ENCODE measurements around the gene SSH3.

The SSH3 gene

GRCh38 chr11:67280341-67280787 lies 23.0 kb upstream of the SSH3 start:
- no peak for DNase-seq (ENCODE audit: low read depth)

GRCh38 chr11:67280788-67281551 lies 22.4 kb upstream of the SSH3 start:
- DNase-seq (ENCODE audit: low read depth) = no peak

- DNase-seq (ENCODE audit: low read depth) = no peak
Observed at GRCh38 chr11:67281552-67282150, 21.7 kb upstream of the SSH3 start.

- DNase-seq (ENCODE audit: low read depth) = no peak
Observed at GRCh38 chr11:67282155-67282875, 21.0 kb upstream of the SSH3 start.

DNA sequence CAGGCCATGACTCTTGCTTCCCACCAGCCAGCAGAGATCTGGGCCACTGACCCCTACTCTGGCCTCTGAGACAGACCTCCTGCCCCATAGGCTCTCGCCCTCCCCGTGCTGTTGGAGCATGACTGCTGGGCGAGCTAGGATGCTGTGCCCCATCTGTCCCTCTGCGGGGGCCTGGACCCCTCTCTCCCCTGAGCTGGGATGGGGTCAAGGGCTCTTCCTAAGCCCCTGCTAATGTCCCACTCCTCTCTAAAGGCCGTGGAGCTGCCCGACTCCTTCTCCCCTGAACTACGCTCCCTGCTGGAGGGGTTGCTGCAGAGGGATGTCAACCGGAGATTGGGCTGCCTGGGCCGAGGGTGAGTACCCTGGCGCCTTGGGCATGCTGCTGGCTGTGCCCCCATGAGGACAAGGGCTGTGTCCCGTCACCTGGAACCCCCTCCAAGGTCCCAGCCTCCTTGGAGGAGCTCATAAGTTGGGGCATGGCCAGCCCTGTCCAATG lies 20.4 kb upstream of the SSH3 start:
- DNase-seq (ENCODE audit: low read depth) = no peak

DNA sequence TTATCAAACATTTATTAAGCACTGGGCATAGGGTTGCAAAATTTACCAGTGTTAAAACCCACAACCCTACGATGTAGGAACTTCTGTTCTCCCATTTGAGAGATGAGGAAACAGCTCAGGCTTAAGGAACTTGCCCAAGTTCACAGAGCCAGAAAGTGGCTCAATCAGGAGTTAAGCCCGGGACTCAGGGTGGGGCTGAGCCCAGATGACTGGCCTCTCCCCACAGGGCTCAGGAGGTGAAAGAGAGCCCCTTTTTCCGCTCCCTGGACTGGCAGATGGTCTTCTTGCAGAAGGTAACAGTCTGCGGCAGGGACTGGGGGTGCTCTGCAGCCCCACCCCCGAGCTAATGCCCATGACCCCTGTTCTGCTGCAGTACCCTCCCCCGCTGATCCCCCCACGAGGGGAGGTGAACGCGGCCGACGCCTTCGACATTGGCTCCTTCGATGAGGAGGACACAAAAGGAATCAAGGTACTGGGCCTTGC lies 19.8 kb upstream of the SSH3 start:
- no peak for DNase-seq (ENCODE audit: low read depth)

DNA sequence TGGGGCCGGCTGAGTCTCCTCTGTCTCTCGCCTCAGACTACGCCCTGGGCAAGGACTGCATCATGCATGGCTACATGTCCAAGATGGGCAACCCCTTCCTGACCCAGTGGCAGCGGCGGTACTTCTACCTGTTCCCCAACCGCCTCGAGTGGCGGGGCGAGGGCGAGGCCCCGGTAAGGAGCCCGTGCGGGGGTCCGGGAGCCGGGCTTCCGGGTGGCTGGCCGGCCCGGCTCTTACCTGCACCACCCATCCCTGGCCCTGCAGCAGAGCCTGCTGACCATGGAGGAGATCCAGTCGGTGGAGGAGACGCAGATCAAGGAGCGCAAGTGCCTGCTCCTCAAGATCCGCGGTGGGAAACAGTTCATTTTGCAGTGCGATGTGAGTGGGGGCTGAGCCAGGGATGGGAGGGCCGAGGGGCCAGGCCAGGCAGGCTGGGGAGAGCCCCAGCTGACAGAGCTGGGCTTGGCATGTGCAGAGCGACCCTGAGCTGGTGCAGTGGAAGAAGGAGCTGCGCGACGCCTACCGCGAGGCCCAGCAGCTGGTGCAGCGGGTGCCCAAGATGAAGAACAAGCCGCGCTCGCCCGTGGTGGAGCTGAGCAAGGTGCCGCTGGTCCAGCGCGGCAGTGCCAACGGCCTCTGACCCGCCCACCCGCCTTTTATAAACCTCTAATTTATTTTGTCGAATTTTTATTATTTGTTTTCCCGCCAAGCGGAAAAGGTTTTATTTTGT lies 18.4 kb upstream of the SSH3 start:
- DNase-seq (ENCODE audit: low read depth) = no peak

DNA sequence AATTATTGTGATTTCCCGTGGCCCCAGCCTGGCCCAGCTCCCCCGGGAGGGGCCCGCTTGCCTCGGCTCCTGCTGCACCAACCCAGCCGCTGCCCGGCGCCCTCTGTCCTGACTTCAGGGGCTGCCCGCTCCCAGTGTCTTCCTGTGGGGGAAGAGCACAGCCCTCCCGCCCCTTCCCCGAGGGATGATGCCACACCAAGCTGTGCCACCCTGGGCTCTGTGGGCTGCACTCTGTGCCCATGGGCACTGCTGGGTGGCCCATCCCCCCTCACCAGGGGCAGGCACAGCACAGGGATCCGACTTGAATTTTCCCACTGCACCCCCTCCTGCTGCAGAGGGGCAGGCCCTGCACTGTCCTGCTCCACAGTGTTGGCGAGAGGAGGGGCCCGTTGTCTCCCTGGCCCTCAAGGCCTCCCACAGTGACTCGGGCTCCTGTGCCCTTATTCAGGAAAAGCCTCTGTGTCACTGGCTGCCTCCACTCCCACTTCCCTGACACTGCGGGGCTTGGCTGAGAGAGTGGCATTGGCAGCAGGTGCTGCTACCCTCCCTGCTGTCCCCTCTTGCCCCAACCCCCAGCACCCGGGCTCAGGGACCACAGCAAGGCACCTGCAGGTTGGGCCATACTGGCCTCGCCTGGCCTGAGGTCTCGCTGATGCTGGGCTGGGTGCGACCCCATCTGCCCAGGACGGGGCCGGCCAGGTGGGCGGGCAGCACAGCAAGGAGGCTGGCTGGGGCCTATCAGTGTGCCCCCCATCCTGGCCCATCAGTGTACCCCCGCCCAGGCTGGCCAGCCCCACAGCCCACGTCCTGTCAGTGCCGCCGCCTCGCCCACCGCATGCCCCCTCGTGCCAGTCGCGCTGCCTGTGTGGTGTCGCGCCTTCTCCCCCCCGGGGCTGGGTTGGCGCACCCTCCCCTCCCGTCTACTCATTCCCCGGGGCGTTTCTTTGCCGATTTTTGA lies 17.5 kb upstream of the SSH3 start:
- DNase-seq (ENCODE audit: low read depth) = no peak

GRCh38 chr11:67286621-67287333 lies 16.6 kb upstream of the SSH3 start:
- DNase-seq (ENCODE audit: low read depth) = no peak

DNA sequence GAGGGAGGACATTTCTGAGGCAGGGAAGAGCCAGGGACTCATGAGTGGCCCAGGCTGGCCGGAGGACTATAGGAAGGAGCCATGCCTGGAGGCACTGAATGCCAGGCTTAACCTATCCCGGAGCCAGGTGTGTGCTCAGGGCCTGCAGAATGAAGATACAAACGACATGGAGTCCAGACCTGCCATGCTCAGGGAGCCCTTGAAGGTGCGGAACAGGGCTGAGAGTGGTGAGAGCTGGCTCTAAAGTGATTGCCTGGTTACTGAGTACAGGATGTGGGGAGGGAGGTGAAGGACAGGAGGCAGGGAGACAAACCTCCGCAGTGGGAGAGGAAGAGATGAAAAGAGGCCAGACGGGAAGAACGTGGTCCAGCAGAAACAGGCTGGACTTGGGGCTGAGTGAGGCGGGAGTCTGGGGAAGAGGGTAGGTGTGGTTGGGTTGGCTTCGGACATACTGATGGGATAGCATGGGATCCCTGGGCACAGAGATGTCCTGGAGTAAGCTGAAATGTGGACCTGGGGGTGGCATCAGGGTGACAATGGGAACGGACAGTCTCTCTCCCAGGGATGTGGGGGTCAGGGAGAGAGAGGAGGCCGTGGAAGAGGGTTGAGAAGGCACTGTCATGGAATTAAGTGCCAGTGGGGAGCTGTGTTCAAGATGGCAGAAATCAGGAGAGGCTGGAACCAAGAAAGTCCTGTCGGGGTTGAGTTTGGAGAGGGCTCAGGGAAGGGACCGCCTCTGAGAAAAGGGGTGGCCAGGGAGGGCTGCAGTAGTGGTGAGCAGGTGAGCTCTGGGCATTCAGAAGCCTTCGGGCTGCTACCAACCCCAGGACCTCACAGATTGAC lies 15.8 kb upstream of the SSH3 start:
- DNase-seq (ENCODE audit: low read depth) = no peak

DNA sequence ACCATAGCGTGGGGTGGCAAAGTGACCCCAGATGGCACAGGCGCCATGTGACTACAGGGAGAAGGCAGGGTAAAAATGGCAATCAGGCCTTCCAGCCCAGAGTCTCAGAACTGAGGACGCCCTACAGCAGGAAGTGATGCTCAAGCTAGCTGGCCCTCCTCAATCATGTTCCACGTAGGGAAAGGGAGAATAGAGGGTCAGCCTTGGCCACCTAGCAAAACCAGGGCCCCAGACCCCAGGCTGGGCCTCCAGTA lies 15.2 kb upstream of the SSH3 start:
- DNase-seq (ENCODE audit: low read depth) = no peak

GRCh38 chr11:67288452-67289225 lies 14.7 kb upstream of the SSH3 start:
- peak; percentile 74 for DNase-seq (ENCODE audit: low read depth)

DNA sequence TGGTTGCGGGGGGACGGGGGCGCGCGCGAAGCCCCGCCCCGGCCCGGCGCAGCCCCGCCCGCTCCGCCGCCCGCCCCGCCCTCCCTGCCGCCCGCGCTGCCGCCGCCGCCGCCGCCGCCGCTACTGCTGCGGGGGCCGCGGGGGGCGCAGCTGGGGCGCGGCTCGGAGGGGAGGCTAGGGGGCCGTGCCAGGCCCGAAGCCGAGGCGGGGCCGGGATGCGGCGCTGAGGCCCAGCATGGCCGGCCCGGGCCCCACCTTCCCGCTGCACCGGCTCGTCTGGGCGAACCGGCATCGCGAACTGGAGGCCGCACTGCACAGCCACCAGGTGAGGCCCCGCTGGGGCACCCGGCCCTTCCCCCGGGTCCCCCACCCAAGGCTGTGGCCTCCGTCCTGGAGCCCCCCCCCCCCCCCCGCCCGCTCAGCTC lies 14.1 kb upstream of the SSH3 start, which contains the start of gene ANKRD13D:
TSS of gene ANKRD13D (plus strand) at position 78 of the 425 bp plus-strand sequence. CDS start at position 236, 158 bp downstream.
- no peak for DNase-seq (ENCODE audit: low read depth)

DNA sequence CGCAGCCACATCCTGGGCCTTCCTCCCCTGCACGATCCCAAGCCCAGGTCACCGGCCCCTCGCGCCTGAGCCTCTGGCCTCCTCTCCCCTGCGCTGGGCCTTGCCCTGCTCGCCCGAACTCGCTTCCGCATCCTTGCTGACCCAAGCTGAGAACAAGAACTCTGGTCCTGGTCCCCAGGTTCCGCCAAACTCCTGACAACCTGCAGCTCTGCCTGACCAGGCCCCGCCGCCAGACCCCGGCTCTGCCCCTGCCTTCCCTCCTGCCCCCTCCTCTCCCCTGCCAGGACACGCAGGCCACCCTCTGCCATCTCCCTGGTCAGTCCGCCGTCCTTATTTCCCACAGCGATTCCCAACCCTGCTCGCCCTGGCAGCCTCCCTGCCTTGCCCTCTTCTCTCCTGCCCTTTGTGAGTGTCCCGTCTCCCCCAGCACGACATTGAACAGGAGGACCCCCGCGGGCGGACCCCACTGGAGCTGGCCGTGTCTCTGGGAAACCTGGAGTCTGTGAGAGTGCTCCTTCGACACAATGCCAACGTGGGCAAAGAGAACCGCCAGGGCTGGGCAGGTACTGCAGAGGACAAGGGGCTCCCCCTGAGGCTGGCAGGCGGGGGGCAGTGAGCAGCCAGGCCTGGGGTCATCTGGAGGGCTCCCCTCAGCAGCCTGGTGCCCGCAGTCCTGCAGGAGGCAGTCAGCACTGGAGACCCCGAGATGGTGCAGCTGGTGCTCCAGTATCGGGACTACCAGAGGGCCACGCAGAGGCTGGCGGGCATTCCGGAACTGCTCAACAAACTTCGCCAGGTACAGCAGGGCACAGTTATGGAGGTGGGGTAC lies 13.5 kb upstream of the SSH3 start:
- no peak for DNase-seq (ENCODE audit: low read depth)

DNA sequence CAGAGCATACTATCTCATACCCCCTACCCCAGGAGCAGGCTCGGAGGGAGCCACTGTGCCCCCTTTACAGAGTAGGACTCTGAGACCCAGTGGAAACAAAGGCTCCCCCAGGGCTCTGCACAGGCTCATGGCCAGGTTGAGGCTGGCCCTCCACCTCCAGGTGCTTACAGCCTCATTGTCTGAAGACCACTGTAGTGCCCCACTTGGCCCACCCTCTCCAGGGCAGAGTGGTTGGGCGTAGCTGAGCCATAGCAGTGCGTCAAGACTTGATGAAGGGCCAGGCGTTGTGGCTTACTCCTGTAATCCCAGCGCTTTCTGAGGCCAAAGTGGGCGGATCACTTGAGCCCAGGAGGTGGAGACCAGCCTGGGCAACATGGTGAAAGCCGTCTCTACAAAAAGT lies 12.5 kb upstream of the SSH3 start:
- no peak for DNase-seq (ENCODE audit: low read depth)

DNA sequence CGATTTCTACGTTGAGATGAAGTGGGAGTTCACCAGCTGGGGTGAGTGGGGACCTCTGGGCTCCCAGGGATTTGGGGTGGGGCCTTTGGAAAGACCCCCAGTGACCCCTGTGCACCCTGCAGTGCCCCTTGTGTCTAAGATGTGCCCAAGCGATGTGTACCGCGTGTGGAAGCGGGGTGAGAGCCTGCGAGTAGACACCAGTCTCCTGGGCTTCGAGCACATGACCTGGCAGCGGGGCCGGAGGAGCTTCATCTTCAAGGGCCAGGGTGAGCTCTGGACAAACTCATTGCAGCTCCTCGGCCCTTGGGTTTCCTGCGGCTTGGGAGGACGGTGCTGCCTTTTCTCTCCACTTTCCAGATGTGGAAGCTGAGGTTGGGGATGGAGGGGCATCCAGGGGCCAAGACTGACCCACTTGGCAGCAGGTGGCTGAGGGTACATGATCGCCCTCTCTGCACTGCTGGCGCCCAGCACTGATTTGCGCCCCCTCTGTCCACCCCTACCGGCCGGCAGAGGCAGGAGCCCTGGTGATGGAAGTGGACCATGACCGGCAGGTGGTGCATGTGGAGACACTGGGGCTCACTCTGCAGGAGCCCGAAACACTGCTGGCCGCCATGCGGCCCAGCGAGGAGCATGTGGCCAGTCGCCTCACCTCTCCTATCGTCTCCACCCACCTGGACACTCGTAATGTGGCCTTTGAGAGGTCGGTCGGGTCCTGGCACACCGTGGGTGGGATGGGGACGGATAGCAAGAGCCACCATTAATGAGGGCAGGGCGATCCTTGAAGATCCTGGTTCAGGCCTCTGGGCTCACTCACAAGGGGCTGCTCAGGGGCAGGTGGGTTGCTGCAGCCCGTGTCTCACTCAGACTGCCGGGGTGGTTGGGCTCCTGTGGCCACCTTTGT lies 11.6 kb upstream of the SSH3 start:
- DNase-seq (ENCODE audit: low read depth) = no peak

DNA sequence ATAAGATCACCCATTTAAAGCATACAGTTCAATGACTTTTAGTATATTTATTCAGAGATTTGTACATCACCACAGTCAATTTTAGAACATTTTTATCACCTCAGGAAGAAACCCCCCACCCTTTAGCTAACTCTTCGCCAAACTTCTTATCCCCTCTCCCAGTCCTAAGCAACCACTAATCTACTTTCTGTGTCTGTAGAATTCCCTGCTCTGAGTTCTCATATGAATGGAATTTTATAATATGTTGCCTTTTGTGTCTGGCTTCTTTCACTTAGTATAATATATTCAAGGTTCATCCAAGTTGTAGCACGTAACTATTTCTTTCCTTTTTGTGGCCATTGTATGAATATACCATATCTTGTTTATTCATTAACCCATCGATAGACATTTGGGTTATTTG lies 10.7 kb upstream of the SSH3 start:
- DNase-seq (ENCODE audit: low read depth) = no peak
